Panc1 (cell line): ENCODE measurements around the gene CCDC154. TPM values are rescaled to one million over a fixed set of nuclear protein-coding genes. Genes with fewer than 3 reads are reported as not detected.
"Not testable (repeated sequence)": the region's sequence is repeated elsewhere in the genome, so short reads cannot be mapped to it uniquely, and the experiment has no call there.

Source experiments
- ATAC-seq: fragments of 200-7000 bp; cut with Tn5 transposase; 2 replicates; pipeline ENCODE4 v1.9.1; 2020; ENCODE audit warnings: mild to moderate bottlenecking, moderate library complexity
- BruUV-seq: library from RNA; stranded (reverse); fragments of 400-500 nt; replicated peaks from 2 replicates; lab custom pipeline; 2021; lab: Mats Ljungman, UMichigan
- CTCF ChIA-PET: fragments of 300-600 bp; sonication (Branson Sonifier 250); formaldehyde crosslinking; loops from one replicate; lab custom pipeline; 2022; ENCODE audit warnings: antibody characterized with exemption; lab: Charles Lee
- POLR2A ChIA-PET: fragments of 300-600 bp; sonication (Branson Sonifier 250); formaldehyde crosslinking; loops from one replicate; lab custom pipeline; 2022; ENCODE audit warnings: antibody characterized with exemption; lab: Charles Lee
- DNase-seq: peaks from one replicate; pipeline ENCODE4 v3.0.0-alpha.2; 2010; ENCODE audit warnings: low read depth, low spot score
- H3K27ac ChIP-seq: 2 replicates; pipeline ENCODE4 v1.5.1; 2011; ENCODE audit warnings: mild to moderate bottlenecking, low read length, inconsistent platforms
- H3K27me3 ChIP-seq: fragments of 200-500 bp; sonication (Bioruptor generic); 2 replicates; pipeline ENCODE4 v1.6.0; 2014; ENCODE audit warnings: low read length, inconsistent platforms; ENCODE audit not compliant: control insufficient read depth, insufficient read depth
- H3K36me3 ChIP-seq: fragments of 200-500 bp; sonication (Bioruptor generic); 2 replicates; pipeline ENCODE4 v1.5.1; 2014; ENCODE audit warnings: inconsistent platforms, mild to moderate bottlenecking, low read length, moderate library complexity; ENCODE audit not compliant: control insufficient read depth, insufficient read depth
- H3K4me1 ChIP-seq: 2 replicates; pipeline ENCODE4 v1.5.1; 2011; ENCODE audit warnings: inconsistent platforms, mild to moderate bottlenecking, low read length, moderate library complexity; ENCODE audit not compliant: control insufficient read depth, insufficient read depth
- H3K4me3 ChIP-seq, 2 experiments: 2 replicates each; pipeline ENCODE4 v1.5.1; 2011 to 2012; ENCODE audit warnings: low read depth in 2 of 2, low read length in 2 of 2, mild to moderate bottlenecking in 2 of 2, inconsistent platforms in 1 of 2, moderate library complexity in 1 of 2
- H3K9me3 ChIP-seq: fragments of 200-500 bp; sonication (Bioruptor generic); 2 replicates; pipeline ENCODE4 v1.5.1; 2014; ENCODE audit warnings: low read depth, mild to moderate bottlenecking, inconsistent platforms, low read length, moderate library complexity; ENCODE audit not compliant: control insufficient read depth, insufficient read depth
- POLR2AphosphoS5 ChIP-seq: IDR thresholded peaks from 2 replicates; pipeline ENCODE4 v1.6.1; 2012; ENCODE audit warnings: mild to moderate bottlenecking, low read depth, low read length, moderate library complexity
- SIN3A ChIP-seq: IDR thresholded peaks from 2 replicates; pipeline ENCODE4 v1.6.1; 2012; ENCODE audit warnings: low read depth, mild to moderate bottlenecking, low read length, moderate library complexity, borderline replicate concordance; ENCODE audit not compliant: insufficient read depth
- TCF7L2 ChIP-seq: IDR thresholded peaks from 2 replicates; pipeline ENCODE4 v1.6.1; 2011; ENCODE audit warnings: mild to moderate bottlenecking, low read depth, low read length, inconsistent platforms
- in situ Hi-C: cut with HindIII; loops from 2 replicates; pipeline ENCODE4 v1.10.0; 2016; ENCODE audit warnings: low sequenced_read_pairs, low pct_unique_long_range_greater_than_20kb
- intact Hi-C: fragments of 100-400 bp; cut with micrococcal nuclease; formaldehyde crosslinking; loops from one replicate; pipeline ENCODE4 v1.10.0; 2022; ENCODE audit not compliant: unreplicated experiment
- total RNA-seq: library from RNA; stranded (reverse); gene quantifications from one replicate; pipeline ENCODE4 v1.2.1, GENCODE V29; 2021; ENCODE audit not compliant: unreplicated experiment
- TF ChIP-seq, protein P1 (sequence below), 2 experiments: IDR thresholded peaks; 2 replicates each; pipeline ENCODE4 v1.6.1; 2011 to 2012; ENCODE audit warnings: low read depth in 2 of 2, control low read depth in 1 of 2, low read length in 1 of 2, mild to moderate bottlenecking in 1 of 2, moderate library complexity in 1 of 2; ENCODE audit not compliant: insufficient read depth in 1 of 2
- TF ChIP-seq, protein P2 (sequence below): fragments of 450-650 bp; IDR thresholded peaks from 2 replicates; pipeline ENCODE4 v1.5.1; 2017; ENCODE audit warnings: mild to moderate bottlenecking

Gene CCDC154
- total RNA-seq, 1 experiment from 2014 or later: 2.0 TPM

DNA sequence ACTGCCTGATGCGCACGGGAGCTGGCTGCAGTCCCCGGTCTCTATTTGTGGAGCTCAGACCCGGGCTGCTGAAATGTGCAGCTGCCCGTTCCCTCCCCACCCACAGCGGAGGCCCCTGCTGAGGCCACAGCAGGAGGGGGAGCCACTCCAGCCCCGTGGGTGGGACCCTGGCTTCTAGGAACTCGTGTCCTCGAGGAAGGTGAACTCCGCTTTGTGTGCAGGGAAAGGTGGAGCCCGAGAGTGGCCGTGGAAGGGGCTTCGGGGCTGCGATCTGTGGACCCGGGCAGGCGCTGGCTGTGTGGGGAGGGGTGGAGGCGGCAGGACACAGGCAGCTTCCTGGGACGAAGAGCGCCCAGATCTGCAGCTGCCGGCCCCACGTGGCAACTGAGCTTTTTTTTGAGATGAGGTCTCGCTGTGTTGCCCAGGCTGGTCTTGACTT, 2.9 kb downstream of the CCDC154 start:
- CTCF ChIA-PET: interaction anchor here (0.6 kb wide), 1 partner anchor 53 kb away, joined by 4 read pairs; no protein-coding TSS in a partner anchor
- TF ChIP-seq SIN3A (no peak), POLR2AphosphoS5 (no peak), TCF7L2 (no peak)
- TF ChIP-seq, protein P1, sequence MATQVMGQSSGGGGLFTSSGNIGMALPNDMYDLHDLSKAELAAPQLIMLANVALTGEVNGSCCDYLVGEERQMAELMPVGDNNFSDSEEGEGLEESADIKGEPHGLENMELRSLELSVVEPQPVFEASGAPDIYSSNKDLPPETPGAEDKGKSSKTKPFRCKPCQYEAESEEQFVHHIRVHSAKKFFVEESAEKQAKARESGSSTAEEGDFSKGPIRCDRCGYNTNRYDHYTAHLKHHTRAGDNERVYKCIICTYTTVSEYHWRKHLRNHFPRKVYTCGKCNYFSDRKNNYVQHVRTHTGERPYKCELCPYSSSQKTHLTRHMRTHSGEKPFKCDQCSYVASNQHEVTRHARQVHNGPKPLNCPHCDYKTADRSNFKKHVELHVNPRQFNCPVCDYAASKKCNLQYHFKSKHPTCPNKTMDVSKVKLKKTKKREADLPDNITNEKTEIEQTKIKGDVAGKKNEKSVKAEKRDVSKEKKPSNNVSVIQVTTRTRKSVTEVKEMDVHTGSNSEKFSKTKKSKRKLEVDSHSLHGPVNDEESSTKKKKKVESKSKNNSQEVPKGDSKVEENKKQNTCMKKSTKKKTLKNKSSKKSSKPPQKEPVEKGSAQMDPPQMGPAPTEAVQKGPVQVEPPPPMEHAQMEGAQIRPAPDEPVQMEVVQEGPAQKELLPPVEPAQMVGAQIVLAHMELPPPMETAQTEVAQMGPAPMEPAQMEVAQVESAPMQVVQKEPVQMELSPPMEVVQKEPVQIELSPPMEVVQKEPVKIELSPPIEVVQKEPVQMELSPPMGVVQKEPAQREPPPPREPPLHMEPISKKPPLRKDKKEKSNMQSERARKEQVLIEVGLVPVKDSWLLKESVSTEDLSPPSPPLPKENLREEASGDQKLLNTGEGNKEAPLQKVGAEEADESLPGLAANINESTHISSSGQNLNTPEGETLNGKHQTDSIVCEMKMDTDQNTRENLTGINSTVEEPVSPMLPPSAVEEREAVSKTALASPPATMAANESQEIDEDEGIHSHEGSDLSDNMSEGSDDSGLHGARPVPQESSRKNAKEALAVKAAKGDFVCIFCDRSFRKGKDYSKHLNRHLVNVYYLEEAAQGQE (IDR thresholded peaks at IDR 0.05; ENCODE audit: insufficient read depth in 1 of 2, low read depth in 2 of 2, low read length in 1 of 2): no peak
- TF ChIP-seq, protein P2, sequence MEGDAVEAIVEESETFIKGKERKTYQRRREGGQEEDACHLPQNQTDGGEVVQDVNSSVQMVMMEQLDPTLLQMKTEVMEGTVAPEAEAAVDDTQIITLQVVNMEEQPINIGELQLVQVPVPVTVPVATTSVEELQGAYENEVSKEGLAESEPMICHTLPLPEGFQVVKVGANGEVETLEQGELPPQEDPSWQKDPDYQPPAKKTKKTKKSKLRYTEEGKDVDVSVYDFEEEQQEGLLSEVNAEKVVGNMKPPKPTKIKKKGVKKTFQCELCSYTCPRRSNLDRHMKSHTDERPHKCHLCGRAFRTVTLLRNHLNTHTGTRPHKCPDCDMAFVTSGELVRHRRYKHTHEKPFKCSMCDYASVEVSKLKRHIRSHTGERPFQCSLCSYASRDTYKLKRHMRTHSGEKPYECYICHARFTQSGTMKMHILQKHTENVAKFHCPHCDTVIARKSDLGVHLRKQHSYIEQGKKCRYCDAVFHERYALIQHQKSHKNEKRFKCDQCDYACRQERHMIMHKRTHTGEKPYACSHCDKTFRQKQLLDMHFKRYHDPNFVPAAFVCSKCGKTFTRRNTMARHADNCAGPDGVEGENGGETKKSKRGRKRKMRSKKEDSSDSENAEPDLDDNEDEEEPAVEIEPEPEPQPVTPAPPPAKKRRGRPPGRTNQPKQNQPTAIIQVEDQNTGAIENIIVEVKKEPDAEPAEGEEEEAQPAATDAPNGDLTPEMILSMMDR: no peak

DNA sequence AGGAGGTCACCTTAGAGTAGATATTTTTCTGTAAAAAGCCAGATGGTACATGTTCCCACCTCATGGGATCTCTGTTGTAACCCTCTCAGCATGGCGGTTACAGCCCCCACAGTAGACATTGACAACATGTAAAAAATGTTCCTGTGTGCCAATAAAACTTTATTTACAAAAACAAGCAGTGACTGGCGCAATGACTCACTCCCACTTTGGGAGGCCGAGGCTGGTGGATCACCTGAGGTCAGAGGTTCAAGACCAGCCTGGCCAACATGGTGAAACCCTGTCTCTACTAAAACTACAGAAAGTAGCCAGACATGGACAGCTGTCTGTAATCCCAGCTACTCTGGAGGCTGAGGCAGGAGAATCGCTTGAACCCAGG, 4.7 kb downstream of the CCDC154 start:
- BruUV-seq, CTCF ChIA-PET: not testable (repeated sequence)

More for the DNA sequence above, 2.9 kb downstream of the CCDC154 start:
- Histone ChIP-seq H3K4me1 (no peaks in the 10 kb centered on the region), H3K36me3 (no peaks in the 10 kb centered on the region), H3K27me3 (no peaks in the 10 kb centered on the region), H3K9me3 (no peaks in the 10 kb centered on the region), H3K4me3 (no peak overlapping the region), H3K27ac (no peak overlapping the region)
- BruUV-seq: no TSS peak
- intact Hi-C loops (no loop called here), in situ Hi-C loops (no loop called here)
- ATAC-seq (no peak), DNase-seq (no peak)
- POLR2A ChIA-PET: no interaction called here

DNA sequence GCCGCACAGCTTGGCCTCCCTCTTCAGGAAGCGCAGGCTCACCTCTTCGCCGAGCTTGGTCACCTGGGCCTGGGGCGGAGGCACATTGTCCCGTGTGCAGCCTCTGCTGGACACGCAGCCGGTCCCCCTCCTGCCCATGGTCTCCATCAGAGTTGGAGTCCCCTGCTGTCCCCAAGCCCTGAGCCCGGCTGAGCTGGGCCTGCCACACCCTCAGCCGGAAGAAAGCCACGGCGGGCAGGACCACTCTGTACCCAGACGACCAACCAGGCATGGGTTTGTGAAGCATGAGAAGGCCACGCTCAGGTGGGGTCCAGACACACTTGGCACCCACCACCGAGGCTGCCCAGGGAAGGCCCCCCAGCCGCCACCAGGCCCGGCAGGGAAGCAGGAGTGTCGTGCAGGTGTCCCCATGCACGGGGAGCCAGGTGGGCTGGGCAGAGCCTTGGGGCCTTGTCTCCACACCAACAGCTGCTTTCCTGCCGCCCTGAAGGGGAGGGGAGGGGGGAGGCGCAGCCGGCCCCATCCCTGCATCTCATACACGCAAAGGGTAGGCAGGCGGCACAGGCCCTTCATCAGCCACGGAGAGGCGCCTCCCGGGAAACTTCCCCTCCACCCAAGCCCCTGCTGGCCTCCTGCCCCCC, 5.2 kb downstream of the CCDC154 start:
- in situ Hi-C loops (no loop called here), intact Hi-C loops (no loop called here)
- no peak overlapping the region for H3K27ac ChIP-seq
- TF ChIP-seq, protein P1 (IDR thresholded peaks at IDR 0.05; ENCODE audit: insufficient read depth in 1 of 2, low read depth in 2 of 2, low read length in 1 of 2): no peak
- TF ChIP-seq SIN3A: no peak
- TF ChIP-seq, protein P2: no peak
- TF ChIP-seq POLR2AphosphoS5: no peak
- no peak for TF ChIP-seq TCF7L2
- DNase-seq: no peak
- H3K36me3 ChIP-seq: no peaks in the 10 kb centered on the region
- ChIA-PET POLR2A (interaction anchor here (0.5 to 0.6 kb wide), 2 partner anchors 33 to 769 kb away, joined by 4 to 10 read pairs; no protein-coding TSS in a partner anchor), CTCF (no interaction called here)
- no peak for ATAC-seq
- H3K9me3 ChIP-seq: no peaks in the 10 kb centered on the region
- no peaks in the 10 kb centered on the region for H3K27me3 ChIP-seq
- H3K4me3 ChIP-seq: no peak overlapping the region
- no peaks in the 10 kb centered on the region for H3K4me1 ChIP-seq
- BruUV-seq: no TSS peak

More for the DNA sequence above, 4.7 kb downstream of the CCDC154 start:
- H3K36me3 ChIP-seq, in situ Hi-C loops, H3K4me1 ChIP-seq, H3K9me3 ChIP-seq, DNase-seq, POLR2A ChIA-PET, H3K27me3 ChIP-seq, H3K27ac ChIP-seq, ATAC-seq, H3K4me3 ChIP-seq, intact Hi-C loops: not testable (repeated sequence)
